GM19025 (cell line): ENCODE measurements around the gene RNF151.
A peak's percentile ranks its signal among the peaks of the same experiment; 100 is the strongest.
"Not testable (repeated sequence)": the region's sequence is repeated elsewhere in the genome, so short reads cannot be mapped to it uniquely, and the experiment has no call there.

Experiments
- ATAC-seq: cut with Tn5 transposase; IDR thresholded peaks from one replicate; pipeline ENCODE4 v1.9.1; 2021; ENCODE audit warnings: mild to moderate bottlenecking, low read depth, moderate library complexity; ENCODE audit not compliant: unreplicated experiment

Gene RNF151

DNA sequence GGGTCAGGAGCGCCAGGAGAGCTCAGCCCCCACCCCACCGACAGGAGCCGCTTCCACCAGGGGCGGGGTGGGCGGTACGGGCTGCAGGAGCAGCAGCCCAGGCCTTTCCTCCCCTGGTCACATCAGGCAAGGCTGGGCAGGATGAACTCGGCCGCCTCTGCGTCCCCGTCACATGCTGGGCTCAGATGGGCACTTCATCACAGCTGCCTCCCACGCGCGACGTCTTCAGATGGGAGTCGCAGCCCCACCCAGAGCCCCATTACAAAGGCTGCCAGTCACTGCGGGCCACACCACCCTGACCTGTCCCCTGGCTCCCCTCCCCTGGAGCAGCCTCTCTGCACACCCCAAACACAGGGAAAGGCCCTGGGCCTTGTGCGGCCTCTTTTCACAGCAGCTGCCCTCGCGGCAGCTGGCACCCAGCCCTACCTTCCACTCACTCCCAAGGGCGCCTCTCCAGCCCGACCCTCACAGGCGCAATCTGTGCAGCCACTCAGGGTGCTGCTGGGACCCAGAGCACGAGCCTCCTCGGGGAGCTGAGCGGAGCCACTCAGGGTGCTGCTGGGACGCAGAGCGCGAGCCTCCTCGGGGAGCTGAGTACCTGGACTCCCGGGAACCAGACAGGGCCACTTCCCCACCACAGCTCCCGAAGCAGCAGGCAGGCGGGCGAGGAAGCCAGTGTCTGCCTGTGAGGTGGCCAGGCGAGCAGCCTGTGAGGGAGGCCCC lies 38.3 kb downstream of the RNF151 start:
- ATAC-seq, result no peak

DNA sequence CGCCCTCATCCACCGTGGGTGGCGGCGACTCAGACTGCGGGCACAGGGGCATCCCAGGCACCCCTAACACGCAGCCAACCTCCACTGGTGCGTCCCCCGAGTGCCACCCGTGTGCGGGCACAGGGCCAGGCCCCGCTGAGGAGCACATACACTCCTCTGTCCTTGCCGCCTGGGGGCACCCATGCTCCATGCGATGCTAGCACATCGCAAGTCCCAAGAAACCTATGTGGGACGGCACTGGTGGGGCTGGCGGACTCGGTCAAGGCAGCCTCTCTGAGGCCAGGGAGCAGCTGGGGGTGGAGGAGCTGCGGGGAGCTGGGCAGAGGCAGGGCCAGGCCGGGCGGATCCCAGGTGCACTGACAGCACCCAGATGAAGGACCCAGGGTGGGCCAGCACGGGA lies 39.0 kb downstream of the RNF151 start:
- no peak for ATAC-seq

DNA sequence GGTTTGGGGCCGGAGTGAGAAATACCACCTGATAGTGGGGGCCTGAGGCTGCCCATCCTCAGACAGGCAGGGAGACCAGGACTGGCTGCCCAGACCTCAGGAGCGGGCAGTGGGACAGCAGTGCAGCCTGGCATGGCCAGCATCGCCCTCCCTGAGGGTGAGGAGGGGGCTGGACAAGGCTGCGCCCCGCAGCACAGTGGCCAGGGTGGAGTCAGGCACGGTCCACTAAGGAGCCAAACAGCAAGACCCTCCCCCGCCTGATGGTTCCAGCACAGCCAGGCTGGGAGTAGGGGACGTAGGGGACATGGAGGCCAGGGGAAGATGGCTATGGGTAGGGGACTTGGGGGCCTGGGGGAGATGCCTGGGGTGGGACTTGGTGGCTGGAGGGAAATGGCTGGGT lies 39.7 kb downstream of the RNF151 start:
- no peak for ATAC-seq

DNA sequence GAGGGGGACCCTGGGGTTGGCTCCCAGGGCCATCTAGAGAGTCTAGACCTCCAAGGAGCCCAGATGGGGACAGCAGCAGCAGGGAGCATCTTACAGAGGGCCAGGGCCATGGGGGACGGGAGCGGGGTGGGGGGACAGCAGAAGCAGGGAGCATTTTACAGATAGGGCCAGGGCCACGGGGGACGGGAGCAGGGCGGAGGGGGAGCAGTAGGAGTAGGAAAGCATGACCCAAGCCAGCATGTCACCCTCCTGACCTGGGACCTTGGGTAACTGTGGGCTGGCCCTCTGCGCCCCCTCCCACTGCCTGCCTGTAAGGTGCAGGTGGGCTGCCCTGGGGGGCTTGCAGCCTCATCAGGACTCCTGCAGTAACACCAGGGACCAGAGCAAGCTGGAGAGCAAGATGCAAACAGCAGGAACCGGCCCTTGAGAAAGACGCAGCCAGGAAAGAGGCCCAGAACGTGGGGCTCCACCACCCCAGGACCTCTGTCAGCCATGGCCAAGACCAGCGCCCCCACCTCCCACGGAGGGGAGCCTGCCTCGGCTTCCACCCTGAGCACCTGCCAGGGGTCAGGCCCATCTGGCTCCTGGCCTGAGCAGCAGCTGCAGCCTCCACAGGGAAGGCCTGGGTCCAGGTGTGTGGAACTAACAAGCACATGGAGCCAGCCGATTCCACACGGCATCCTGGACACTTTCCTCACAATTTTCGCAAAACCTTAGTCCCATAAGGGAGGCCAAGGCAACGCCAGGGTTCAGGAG lies 40.6 kb downstream of the RNF151 start:
- no peak for ATAC-seq

DNA sequence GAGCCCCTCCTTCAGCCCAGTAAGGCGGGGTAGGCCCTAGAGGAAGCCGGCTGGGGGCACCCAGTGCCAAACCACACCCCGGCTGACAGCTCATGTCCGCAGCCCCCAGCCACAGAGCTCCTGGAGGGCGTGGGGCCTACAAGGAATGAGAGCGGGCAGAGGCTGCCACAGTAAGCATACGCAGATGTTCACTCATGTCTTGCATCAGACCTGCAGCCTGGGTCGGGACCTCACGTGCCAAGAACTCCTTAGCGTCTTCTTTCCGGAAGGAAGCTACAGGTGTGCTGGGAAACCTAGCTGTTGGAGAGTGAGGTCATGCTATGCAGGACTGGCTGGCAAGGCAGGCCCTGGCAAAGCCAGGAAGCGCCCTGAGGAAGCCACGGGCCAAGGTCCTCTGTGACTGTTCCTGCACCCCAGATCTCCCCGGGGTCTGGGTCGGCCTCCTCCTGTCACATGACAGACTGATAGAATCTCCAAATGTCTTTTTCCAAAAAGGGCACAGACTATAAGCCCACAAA lies 41.4 kb downstream of the RNF151 start:
- ATAC-seq, result no peak

DNA sequence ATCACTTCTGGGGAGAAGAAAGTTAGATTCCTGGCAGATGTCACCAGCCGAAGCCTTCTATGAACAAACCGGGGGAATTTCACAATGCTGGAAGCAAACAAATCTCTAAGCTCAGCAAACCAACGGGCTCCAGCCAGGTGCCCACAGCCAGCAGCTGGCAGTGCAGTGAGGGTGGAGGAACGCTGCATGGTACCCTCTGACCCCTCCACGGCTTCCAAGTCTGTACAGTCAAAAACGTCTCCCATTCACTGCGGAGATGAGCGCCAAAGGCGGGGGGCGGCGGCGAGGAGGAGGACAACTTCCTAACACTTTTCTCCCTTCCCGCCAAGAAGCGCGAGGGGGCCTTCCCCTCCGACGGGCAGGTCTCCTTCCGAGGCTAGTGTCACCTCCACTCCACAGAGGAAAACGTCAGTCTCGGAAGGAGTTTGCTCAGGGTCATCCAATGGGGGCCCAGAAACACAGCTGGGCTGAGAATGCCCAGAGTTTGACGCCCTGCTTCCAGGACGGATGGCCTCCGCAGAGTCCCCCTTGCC lies 42.0 kb downstream of the RNF151 start:
- ATAC-seq, result no peak

DNA sequence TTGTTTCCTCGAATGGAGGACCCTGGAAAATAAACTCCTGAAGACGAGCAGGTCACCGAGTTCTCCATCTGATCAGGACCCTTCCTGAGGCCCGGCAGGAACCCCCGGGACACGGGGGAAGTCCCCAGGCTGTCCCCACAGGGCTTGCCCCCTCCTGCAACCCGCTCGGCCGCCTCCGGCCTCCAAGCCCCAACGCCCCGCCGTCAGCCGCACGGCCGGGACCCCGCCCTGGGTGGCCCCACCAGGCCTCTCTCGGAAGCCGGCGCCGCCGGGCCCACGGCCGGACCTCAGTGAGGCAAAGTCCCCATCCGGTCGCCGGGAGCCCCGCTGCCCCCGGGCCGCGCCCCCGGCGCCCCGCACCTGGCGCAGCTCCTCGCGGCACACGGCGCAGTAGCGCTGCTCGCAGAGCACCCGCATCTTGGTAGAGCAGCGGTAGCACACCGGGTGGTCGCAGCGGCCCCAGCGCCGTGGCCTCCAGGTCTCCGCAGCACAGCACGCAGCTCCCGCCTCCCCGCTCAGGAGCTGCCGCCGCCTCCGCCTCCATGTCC lies 42.6 kb downstream of the RNF151 start:
- ATAC-seq, result peak; percentile 22

DNA sequence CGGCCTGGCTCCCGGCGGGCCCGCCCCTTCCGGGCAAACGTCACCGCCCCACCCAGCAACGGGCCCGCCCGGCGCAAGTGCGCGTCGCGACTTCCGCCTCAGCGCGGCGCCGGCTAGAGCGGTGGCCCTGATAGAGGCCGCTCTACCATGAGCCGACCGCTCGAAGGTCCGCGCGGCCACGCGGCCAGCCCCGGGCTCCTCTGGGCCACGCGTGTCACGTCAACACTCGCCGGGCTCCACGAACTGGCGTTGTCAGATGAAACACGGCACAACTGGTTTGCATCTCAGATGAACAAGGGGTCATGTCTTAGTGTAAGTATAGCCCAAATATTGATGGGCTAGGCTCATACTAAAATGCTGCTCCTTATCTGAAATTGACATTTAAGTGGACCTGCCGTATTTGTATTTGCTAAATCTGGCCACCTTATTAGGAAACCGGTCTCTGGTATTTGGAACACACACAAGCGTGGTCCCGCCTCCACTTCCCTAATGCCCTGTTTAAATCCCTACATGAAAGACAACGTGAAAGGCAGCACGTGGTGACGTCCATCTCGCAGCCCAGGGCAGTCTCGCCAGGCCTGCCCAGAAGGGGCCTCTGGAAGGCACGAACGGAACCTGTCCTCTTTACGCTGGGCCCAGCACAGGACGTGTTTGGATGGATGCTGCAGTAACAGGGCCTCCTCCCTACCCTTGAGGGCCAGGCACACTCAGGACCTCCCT lies 43.3 kb downstream of the RNF151 start, which contains the start of gene ZNF598:
Gene ZNF598, minus strand, starts transcription at position 31 of the 720 bp plus-strand sequence.
- peak; percentile 93 for ATAC-seq

DNA sequence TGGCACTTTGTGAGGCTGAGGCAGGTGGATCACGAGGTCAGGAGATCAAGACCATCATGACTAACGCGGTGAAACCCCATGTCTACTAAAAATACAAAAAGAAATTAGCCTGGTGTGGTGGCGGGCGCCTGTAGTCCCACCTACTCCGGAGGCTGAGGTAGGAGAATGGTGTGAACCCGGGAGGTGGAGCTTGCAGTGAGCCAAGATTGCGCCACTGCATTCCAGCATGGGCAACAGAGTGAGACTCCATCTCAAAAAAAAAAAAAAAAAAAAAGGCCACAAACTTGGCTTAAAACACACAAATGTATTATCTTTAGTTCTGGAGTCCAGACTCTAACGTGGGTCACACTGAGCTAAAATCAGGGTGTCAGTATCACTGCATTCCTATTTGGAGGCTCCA lies 45.1 kb downstream of the RNF151 start:
- not testable (repeated sequence) for ATAC-seq

DNA sequence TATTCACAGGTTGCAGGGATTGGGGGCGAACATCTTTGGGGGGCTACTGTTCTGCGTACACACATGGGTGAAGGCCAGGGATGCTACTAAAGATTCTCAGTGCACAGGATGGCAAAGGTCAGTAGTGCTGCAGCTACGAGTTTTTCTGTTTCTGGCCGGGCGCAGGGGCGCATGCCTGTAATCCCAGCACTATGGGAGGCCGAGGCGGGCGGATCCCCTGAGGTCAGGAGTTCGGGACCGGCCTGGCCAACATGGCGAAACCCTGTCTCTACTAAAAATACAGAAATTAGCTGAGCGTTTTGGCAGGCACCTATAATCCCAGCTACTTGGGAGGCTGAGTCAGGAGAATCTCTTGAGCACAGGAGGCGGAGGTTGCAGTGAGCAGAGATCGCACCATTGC lies 46.9 kb downstream of the RNF151 start:
- ATAC-seq, result no peak

DNA sequence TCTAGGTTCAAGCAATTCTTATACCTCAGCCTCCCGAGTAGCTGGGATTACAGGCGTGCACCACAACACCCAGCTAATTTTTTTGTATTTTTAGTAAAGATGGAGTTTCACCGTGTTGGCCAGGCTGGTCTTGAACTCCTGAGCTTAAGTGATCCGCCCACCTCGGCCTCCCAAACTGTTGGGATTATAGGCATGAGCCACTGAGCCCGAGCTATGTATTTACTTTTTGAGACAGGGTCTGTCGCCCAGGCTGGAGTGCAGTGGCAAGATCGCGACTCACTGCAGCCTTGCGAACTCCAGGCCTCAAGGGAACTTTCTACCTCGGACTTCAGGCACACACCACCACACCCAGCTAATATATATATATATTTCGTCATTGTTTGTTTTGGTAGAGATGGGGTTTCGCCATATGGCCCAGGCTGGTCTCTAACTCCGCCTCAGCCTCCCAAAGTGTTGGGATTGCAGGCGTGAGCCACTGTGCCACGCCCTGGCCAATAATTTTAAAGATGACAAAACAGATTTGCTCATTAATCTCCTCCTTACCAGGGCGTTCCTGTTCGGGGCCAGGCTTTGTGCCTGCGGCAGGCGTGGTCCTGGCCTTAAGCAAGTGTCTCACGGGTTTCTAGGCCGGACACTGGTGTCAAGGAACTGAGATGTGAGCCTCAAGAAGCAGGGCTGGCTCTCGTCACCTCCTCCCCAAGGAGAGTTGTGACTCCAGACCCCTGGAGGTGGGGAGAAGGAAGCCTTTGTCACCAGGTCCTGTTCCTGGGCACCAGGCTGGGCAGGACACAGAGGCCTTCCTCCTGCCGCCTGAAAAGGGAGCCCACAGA lies 48.7 kb downstream of the RNF151 start:
- ATAC-seq, result no peak

DNA sequence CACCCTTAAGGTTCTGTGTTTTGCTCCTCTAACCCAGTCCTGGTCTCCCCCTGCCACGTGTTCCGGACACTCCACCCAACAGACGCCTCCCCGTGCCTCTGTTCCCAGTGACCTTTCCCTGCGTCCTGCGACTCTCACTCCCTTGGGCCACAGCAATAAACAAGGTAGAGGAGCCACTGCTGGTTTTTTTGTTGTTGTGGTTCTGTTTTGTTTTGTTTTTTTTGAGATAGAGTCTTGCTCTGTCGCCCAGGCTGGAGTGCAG lies 49.2 kb downstream of the RNF151 start:
- ATAC-seq, result no peak

DNA sequence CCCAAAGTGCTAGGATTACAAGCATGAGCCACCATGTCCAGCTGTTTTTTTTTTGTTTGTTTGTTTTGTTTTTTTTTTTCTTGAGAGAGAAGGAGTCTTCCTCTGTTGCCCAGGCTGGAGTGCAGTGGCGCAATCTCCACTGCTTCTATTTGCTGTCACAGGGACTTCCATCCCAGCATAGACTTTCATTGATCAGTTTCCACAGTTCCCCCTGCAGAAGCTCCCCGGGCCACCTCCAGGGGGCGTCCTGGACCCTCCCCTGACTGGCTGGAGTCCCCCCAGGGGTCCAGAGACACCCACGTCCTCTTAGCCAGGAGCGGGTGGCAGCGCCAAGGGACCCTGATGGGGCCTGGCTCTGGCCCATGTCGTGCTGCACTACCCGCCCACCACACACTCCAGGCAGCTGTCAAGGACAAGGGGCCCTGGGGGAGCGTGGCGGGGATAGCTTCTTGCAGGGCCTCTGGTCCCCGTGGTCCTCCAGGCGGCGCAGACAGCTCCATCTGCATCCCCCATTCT lies 49.8 kb downstream of the RNF151 start:
- no peak for ATAC-seq
